Stimulated activated CD4-positive, alpha-beta T cell treated with anti-CD3 and anti-CD28 coated beads, TNF-alpha, amount 100 ng/mL, for 4 hours (primary cell): ENCODE measurements around the gene ADCY1.

ENCODE experiments used
- DNase-seq, 3 experiments: peaks; one replicate each; pipeline ENCODE4 v3.0.0-alpha.2; 2020; ENCODE audit warnings: low read depth in 3 of 3

The ADCY1 gene

DNA sequence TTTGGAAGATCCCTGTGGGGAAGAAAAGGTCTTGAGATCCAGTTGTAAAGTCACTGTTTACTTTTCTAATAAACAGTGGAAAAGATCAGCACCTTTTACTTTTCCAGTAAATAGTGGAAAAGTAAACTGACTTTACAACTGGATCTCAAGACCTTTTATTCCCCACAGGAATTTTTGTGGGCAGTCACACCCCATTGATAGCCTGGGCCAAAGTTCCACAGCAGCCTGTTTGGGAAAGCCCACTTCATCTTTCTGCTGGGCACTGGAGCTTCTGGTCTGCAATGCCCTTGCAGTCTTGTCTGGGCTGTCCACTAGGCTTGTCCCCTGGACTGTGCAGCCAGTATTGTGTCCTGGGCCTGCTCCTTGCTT is 50.2 kb downstream of the ADCY1 start:
- DNase-seq: no peak

DNA sequence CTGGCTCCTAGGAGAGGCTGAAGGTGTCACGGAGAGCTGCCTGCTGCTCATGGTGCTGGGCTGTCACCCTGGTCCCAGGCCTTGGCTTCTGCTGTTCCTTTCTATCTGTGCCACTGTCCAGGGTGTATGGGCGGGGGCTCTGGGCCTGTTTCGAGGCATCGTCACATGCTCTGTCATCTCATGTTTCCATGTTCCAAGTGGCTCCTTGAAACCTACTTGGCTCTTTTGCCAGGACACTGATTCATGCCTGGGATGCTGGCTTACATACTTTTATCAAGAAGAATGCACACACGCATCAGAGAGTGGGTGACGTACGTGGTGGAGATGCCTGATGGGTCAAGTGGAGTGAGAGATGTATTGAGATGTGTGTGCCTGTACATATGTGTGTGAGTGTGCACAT is 50.9 kb downstream of the ADCY1 start:
- no peak for DNase-seq

DNA sequence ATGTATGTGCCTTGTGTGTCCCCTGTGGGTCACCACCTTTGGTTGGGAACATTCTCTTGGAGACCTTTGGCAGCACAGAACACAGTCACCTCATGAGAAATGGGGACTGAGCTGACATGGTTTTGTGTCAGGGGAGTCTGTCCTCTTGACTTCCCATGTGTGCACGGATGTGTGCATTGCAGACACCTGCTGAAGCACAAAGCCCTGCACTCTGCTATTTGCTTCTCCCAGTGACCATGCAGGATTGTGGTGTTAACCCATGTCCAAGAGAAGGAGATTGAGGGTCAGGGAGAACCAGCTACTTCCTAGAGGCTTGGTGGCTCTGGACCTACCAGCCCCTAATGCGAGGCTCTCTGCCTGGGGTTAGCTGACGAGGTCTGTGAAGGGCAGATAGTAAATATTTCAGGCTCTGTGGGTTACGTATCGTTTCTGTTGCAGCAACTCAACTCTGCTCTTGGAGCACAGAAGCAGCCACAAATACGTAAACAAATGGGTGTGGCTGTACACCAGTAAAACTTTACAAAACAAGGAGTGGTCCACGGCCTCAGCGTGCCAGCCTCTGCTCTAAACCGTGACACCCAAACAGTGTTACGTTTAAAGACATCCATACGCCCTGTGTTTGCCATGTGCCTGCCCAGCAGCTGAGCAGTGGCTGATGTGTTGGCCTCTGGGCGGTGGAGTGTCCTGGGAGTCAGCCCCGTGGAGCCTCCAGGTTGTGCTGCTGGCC is 51.7 kb downstream of the ADCY1 start:
- no peak for DNase-seq

DNA sequence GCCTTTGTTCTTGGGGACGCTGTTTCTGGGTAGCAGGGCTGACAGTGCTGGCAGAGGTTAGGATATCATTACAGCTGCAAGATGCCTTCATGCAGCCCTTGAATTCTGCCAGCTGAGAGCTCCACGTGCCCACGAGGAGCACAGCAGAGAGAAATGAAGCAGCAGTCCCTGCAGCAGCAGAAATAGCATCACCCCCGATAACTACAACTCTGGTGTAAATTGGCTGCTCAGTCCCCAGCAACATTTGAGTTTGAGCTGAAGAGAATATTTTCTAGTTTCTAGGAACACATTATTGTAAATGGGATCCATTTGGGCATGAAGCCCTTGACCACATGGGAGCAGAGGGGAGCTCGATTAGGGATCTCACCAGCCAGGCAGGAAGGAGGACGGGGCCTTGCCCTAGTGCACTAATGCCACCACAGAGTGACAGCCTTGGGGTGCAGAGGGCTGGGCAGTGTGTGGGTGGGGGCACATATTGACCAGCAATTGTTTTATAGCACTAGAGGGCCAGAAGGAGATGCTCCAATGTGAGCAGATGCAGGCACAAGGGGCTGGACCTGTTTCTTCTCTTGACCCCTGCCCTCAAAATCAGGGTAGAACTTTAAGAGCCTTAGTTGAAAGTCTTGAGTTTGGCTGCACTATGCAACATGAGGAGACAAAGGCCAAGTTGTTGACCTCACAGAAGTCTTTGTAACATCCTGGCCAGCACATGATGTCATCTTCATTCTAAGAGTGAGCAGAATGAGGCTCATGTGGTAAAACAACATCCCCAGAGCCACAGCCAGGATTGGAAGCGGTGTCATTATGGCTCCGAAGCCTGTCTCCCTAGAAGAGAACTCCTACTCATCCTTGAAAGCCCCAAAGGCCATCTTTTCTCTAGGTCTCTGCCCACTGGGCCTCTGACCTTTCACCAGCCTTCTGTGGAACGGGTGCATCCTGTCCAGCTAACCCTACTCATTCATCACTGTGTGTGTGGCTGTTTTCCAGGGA is 52.6 kb downstream of the ADCY1 start:
- no peak for DNase-seq

DNA sequence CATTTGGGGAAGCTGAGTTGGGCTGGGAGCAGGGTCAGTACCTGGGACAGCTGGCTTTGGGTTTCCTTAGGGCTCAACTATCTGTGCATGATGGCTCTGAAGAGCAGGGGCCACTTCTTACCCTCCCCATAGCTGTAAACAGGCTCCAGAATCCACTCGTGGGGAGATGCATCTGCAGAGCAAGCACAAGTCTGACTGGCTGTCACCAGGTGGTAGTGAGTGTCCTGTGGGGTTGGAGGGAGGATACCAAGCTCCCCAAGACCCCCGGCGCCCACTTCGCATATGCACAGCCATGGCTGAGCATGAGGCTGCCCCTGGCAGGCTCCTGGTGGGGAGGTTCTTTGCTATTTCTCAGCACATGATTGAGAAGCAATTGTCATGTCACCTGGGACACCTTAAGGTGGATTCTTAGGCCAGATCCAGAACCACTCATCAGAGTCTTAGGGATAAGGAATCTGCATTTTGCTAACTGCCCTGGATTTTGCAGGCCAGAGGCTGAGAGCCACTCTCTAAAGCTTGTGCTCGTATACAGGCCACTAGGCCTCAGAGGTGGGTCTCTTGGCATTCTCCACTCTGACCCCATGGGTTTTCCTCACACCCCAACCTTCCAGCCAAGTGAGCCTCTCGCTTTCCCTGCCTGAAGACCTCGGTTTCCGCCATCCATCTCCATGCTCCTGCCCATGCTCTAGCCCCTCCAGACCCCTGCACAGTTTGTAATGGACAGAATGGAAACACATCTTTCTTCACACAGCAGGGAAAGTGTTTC is 53.7 kb downstream of the ADCY1 start:
- no peak for DNase-seq

DNA sequence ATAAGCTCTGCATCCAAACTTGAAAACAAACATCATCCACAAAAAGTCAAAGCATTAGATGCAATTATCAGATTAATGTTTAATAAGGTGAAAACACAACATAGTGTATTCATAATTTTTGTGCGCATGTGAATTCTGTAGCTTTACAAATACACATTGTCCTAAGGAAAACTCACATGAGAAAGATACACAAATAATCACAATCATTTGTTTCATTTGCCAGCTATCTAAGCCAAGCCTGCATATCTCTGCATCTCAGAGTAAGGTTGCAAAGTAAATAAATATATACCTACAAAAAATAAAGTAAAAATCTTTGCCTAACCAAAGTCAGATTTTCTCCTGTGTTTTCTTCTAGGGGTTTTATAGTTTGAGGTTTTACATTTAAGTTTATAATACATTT is 57.4 kb downstream of the ADCY1 start:
- no peak for DNase-seq

DNA sequence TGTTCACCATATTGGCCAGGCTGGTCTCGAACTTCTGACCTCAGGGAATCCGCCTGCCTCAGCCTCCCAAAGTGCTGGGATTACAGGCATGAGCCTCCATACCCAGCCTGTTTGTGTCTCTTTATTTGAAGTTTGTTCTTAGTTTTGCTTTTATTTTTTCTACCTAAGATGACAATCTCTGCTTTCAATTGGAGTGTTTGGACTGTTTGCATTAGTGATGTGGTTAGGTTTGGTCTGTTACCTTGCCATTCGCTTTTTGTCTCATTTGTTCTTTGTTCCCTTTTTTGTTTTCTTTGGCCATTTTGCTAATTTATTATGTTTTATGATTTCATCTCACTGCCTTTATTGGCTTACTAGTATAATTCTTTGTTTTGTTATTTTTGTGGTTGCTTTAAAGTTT is 62.6 kb downstream of the ADCY1 start:
- no peak for DNase-seq

DNA sequence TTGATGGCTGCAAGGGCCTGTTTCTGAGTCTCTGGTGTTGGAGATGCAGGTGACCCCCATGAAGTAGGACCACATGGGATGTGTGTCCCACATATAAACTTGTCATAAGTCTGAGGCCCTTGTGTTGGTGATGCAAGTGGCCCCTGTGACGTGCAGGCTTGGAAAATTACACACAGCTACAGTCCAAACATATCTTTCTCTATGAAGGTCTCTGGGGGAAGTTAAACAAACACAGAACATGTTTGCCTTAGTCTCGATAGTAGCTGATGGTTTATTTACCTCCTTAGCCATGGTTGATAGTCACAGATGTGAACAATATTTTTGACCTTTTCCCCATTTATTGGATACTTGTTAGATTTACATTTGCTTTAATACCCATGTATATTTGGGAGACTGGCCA is 64.7 kb downstream of the ADCY1 start:
- no peak for DNase-seq

DNA sequence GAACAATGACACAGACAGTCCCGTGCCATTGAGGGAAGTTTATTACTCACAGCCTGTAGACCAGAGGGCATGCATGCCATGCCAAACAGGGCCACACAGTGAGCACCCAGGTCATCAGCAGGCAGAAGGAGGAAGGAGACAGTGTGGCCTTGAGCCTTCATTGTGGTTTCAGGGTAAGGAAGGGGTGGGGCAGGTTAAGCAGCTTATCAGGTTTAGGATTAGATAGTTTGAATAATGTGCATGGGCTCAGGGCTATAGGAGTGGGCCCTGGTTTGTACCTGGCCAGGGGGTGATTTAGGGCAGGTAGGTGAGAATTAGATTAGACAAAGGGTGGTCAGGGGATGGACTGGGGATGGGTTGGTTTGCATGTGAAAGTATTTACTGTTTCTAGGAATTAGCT is 67.9 kb downstream of the ADCY1 start:
- no peak for DNase-seq

DNA sequence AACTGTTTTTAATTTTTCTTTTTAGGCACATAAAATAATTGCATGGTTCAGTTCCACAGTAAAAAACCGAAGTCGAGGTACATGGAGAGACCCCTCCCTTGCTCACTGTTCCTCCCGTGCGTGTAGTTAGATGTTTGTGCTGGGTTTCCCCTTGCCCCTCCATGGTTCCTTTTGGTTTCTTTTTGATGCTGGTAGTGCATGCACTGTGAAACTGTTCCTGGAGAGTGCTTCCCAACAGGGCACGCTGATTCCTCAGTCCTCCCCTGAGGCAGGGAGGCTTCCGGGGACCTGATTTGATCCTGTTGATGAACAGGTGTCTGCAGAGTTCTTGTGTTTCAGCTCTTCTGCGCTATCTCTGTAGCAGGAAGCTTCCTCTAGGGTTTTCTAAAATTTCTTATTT is 69.5 kb downstream of the ADCY1 start:
- DNase-seq: no peak

DNA sequence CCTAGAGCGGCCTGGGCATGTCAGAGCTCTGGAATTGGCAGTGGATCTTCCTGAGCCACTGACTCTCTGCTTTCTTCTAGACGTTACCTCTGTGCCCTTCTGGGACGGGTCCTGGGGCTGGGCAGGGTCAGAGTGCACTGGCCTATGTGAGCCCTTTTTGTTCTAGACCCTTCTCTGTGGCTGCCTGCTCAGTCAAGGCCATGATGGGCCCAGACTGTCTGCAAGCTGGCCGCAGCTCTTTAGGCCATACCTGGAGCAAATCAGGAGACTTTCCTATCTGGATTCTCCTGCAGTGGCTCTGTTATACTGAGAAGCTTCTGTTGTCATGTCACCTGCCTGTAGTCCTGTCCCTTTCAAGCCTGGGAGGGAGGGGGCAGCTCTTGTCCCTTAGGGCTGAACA is 70.1 kb downstream of the ADCY1 start:
- DNase-seq: no peak

DNA sequence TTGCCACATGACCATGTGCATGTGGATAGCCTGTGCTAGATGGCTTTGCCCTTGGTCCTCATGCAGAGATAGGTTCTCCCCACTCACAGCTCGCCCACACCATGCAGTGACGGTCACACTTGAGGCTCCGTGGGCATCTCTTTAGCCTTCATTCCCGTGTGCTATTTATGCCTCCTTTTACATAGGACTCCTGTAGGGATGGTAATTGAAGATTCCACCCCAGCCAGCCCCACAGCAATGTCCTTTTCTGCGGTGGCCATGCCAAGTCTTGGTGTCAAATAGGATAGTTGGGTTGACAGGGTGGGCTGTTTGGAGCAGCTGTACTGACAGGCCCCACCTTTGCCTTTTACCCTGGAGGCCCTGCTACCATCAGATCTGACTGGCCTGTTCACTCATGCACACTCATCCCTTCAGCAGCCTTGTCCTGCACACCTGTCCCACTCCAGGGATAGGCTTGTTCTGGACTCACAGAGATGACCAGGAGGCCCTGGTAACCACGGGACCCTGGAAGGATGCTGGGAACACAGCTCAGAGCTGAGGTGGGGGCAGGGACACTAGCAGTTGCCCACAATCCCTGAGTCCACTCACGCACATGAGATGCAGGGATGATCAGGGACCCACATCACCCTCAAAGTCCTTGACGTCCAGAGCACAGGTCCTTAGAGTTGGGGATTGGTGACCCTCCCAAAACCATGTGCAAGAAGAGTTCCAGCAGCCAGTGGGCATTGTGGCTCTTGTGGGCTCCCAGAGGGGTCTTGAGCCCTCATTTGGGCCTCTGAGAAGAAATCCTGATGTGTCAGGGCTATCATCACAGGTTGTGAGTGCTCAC is 71.2 kb downstream of the ADCY1 start:
- no peak for DNase-seq

DNA sequence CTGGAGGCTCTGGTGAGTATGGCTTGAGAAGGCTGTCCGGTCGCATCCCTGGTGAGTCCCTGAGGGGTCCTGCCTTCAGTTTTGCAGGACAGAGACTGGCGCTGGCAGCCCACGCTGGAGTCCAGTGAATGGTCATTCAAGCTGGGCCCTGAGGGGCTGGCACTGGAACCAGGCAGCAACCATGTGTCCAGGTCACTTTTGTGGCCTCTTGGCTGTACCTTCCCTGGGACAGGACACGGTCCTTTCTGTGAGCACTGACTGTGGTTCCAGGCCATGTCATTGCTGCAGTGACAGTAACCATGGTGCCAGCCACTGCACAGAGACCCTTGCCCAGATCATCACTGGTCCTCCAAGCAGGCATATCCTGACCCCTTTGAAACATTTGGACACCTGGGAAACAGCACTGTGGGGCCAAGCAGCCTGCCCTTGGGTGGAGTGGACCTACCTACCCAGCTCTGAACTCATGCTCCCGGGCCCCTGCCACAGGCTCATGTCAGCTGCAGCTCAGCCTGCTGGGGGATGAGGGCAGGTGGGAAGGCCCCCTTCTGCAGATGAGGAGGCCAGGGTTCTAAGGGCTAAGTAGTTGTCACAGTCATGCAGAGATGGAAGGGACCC is 72.1 kb downstream of the ADCY1 start:
- DNase-seq: no peak

DNA sequence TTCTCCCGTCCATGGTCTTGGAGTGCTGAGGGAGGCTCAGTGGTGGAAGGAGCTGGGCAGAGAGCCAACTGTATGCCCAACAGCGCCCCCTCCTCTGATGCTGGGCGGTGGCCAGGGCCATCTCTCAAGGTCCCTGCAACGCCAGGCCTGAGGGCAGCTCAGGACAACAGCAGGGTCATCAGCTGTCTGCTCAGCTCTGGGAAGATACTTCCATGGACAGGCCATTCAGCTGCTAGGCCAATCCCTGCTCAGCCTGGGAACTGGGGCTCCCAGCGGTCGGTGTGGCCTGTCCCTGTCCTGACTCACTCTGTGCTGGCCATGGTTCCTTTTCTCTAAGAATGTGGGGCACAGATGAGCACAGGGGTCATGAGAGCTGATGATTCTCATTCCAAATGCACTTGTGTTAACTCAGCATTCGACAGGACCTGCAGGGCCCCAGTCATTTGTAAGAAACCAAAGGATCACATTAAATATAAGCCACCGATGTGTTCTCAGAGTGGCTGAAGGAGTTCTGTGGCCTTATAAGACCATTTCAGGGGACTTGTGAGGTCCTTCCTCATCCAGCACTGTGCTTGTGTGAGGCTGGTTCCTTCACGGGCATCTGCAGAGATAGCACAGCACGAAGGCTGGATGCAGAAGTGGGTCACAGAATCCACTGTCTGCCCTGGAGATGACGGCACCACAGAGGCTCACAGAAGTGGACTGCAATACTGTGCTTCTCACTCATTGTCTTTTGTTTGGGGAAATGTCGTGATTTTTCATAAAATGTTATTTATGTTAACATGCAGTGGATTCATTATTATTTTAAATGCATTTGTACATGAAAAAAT is 73.0 kb downstream of the ADCY1 start:
- no peak for DNase-seq

DNA sequence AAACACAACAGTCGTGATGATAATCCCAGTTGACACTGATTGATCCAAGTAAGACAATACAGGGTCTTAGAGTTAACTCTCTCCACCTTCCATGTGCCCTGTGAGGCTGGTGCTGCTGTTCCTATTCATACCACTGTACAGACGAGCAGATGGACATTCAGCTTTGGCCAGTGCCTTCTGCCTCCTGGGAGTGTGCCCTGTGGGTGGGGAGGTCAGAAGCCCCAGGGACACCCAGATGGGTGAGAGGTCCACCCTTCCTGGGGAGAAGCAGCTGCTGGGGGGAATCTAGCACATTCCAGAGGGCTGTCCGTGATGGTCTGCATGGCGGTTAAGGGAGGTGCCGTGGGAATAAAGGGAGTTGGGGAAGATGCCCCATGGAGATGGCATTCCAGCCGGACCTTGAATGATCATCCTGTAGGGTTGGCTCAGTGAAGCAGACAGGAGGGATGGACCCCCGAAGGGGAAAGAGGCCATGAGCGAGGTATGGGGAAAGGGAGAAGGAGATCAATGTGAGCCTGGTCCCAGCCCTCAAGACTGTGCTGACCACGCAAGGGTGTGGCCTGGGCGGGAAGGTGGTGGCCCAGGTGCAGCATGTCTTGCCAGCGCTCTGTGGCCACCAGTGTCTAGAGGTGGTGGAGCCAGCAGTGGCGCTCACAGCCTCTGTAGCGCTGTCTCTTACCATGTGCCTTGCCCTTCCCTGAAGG is 74.0 kb downstream of the ADCY1 start:
- DNase-seq: no peak

DNA sequence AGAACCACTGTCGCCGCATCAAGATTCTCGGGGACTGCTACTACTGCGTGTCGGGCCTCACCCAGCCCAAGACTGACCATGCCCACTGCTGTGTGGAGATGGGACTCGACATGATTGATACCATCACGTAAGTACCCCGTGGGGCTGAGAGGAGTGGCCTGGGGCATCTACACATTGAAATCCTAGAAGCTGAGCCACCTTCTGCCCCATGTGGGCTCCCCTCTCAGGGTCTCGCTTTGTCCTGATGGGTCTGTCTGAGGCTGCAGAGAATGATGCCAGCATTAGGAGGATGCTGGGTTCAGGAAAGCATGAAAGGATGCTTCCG is 74.5 kb downstream of the ADCY1 start:
- no peak for DNase-seq

DNA sequence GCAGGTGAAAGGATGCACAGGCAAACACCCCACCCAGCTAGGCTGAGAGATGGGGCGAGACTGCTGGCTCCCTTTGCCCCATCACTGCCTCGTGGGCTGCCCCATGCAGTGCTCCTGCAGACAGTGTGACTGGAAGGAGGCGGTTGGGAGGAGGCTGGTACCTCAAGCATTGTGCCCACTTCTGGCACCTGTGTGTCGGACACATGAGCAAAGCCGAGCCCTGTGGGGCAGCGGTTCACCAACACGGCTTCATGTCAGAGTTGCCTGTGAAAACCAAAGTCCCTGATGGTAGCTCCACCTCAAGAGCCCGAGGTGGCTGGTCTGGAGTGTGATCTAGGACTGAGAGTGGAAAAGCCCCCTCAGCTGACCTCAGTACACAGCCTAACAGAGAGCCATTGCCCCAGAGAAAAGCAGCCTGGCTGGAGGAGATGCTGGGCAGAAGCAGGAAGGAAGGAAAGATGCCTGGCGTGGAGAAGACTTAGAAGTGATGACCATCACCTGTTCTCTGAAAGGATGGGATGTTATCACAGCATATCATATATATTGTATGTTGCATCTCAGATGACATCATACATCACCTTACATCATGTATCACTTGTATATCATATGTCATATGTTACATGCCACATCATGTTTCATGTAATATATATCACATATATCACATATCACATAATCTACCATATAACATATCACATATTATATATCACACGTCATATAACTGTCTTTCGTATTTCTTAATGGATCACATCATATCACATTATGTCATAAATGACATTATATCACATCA is 75.6 kb downstream of the ADCY1 start:
- DNase-seq: no peak

DNA sequence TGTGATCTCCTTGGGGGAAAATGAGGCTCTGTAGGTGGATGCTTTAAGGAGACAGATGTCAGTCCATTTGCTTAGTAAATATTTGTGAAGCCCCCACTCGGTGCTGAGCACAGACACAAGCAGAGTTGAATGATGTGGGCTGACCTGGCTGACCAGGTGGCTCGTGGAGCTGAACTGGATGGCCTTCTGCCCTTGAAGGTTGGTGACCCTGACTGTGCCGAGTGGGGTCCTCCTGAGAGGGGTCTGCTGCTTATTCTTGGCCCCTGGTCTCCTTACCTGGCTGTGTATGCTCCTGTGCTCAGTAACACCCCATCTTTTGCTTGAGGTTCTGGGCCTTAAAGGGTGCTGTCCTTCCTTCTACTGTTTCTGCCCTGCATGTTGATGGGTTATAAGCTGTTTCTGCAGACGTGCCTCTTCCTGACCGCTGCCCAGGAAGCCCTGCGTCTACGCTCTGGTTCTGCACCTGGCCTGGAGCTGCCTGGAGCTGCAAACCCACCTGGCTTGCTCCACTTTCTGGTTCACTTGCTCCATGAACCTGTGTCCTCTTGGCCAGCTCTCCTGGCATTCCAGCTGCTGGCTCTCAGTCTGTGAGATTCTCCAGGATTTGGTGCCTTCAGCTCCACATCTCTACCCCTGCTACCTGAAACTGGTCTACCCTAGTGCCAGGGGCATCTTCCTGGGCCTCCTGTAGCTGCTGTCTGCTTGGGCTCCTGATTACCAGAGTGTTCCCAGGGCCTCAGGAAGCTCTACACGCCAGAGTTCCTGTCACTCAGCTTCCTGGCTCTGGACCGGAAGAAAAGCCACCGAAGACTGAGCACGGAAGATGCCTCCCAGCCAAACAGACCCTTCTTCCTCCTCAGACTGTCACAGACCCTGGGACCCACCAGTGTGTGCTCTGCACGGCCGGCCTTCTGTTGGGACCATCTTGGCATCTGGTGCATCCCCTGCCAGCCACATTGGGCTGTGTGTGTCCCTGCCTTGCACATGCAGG is 76.5 kb downstream of the ADCY1 start:
- no peak for DNase-seq
